ENCODE measurements around the gene CFAP61. TPM values are rescaled to one million over a fixed set of nuclear protein-coding genes. Genes with fewer than 3 reads are reported as not detected.
"Not testable (repeated sequence)": the region's sequence is repeated elsewhere in the genome, so short reads cannot be mapped to it uniquely, and the experiment has no call there.

The CFAP61 gene
- total RNA-seq, 2 donors from 2014 or later: 1.0 to 1.9 TPM

GRCh38 chr20:20216941-20217340 is 164.6 kb downstream of the CFAP61 start:
- Histone ChIP-seq H3K27ac (no peak overlapping the region), H3K4me3 (no peak overlapping the region), H3K4me1 (peaks cover 0 to 15% of the 10 kb centered on the region in 2 donors), H3K36me3 (no peaks in the 10 kb centered on the region), H3K9me3 (peaks cover 0 to 9% of the 10 kb centered on the region in 2 donors), H3K27me3 (no peaks in the 10 kb centered on the region)
- no peak for DNase-seq (ENCODE audit: low spot score)
- no peak for TF ChIP-seq CTCF (IDR thresholded peaks at IDR 0.05)

GRCh38 chr20:20217621-20218020 is 165.3 kb downstream of the CFAP61 start:
- Histone ChIP-seq H3K4me3 (no peak overlapping the region), H3K9me3 (peaks cover 0 to 9% of the 10 kb centered on the region in 2 donors), H3K27me3 (no peaks in the 10 kb centered on the region), H3K27ac (no peak overlapping the region), H3K36me3 (no peaks in the 10 kb centered on the region), H3K4me1 (peaks cover 0 to 15% of the 10 kb centered on the region in 2 donors)
- no peak for DNase-seq (ENCODE audit: low spot score)
- no peak for TF ChIP-seq CTCF (IDR thresholded peaks at IDR 0.05)

- not testable (repeated sequence) for H3K27ac ChIP-seq; H3K9me3 ChIP-seq; DNase-seq (ENCODE audit: low spot score); H3K4me3 ChIP-seq; H3K36me3 ChIP-seq; H3K27me3 ChIP-seq
- peaks cover 0 to 12% of the 10 kb centered on the region in 2 donors for H3K4me1 ChIP-seq
These were observed 165.8 kb downstream of the CFAP61 start for GRCh38 chr20:20218106-20218505.

GRCh38 chr20:20219016-20219415 is 166.7 kb downstream of the CFAP61 start:
- H3K27ac ChIP-seq: no peak overlapping the region
- peaks cover 0 to 9% of the 10 kb centered on the region in 2 donors for H3K9me3 ChIP-seq
- TF ChIP-seq CTCF (IDR thresholded peaks at IDR 0.05): no peak
- H3K4me1 ChIP-seq: peaks cover 0 to 9% of the 10 kb centered on the region in 2 donors
- no peaks in the 10 kb centered on the region for H3K27me3 ChIP-seq
- no peak for DNase-seq (ENCODE audit: low spot score)
- no peaks in the 10 kb centered on the region for H3K36me3 ChIP-seq
- no peak overlapping the region for H3K4me3 ChIP-seq

- peaks cover 0 to 4% of the 10 kb centered on the region in 2 donors for H3K4me1 ChIP-seq
- no peak for DNase-seq (ENCODE audit: low spot score)
- no peaks in the 10 kb centered on the region for H3K27me3 ChIP-seq
- TF ChIP-seq CTCF (IDR thresholded peaks at IDR 0.05): no peak
- no peaks in the 10 kb centered on the region for H3K36me3 ChIP-seq
- H3K27ac ChIP-seq: no peak overlapping the region
- H3K4me3 ChIP-seq: no peak overlapping the region
- H3K9me3 ChIP-seq: peaks cover 0 to 9% of the 10 kb centered on the region in 2 donors
These were observed 167.8 kb downstream of the CFAP61 start for GRCh38 chr20:20220134-20220533.

- Histone ChIP-seq H3K27me3 (no peaks in the 10 kb centered on the region), H3K4me3 (no peak overlapping the region), H3K9me3 (peaks cover 0 to 15% of the 10 kb centered on the region in 2 donors), H3K27ac (no peak overlapping the region), H3K36me3 (no peaks in the 10 kb centered on the region), H3K4me1 (no peaks in the 10 kb centered on the region)
- no peak for DNase-seq (ENCODE audit: low spot score)
- no peak for TF ChIP-seq CTCF (IDR thresholded peaks at IDR 0.05)
These were observed 171.6 kb downstream of the CFAP61 start for GRCh38 chr20:20223981-20224380.
